SU-DHL-6 (cell line): ENCODE results near the gene CAMP.

Experiments used
- EZH2phosphoT487 ChIP-seq: fragments of 200-600 bp; sonication (generic), shearing (Covaris generic); conservative IDR thresholded peaks from 2 replicates; pipeline ENCODE4 v1.6.1; 2018; ENCODE audit warnings: mild to moderate bottlenecking, antibody characterized with exemption, low read length, moderate library complexity, mixed read lengths
- TF ChIP-seq, protein P1 (sequence below): fragments of 200-600 bp; sonication (generic); IDR thresholded peaks from one replicate; pipeline ENCODE4 v1.5.1; 2017; ENCODE audit warnings: antibody characterized with exemption, mild to moderate bottlenecking, low read length, moderate library complexity; ENCODE audit not compliant: insufficient read depth, poor library complexity, severe bottlenecking

DNA sequence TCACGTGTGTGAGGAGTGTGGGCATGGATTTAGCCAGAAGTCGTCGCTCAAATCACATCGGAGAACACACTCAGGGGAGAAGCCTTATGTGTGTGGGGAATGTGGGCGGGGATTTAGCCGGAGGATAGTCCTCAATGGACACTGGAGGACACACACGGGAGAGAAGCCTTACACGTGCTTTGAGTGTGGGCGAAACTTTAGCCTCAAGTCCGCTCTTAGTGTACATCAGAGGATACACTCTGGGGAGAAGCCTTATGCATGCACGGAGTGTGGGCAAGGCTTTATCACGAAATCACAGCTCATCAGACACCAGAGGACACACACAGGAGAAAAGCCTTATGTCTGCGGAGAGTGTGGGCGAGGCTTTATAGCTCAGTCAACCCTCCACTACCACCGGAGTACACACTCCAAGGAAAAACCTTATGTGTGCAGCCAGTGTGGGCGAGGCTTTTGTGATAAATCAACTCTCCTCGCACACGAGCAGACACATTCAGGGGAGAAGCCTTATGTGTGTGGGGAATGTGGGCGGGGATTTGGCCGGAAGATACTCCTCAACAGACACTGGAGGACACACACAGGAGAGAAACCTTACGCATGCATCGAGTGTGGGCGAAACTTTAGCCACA is 45.8 kb downstream of the CAMP start:
- TF ChIP-seq, protein P1, sequence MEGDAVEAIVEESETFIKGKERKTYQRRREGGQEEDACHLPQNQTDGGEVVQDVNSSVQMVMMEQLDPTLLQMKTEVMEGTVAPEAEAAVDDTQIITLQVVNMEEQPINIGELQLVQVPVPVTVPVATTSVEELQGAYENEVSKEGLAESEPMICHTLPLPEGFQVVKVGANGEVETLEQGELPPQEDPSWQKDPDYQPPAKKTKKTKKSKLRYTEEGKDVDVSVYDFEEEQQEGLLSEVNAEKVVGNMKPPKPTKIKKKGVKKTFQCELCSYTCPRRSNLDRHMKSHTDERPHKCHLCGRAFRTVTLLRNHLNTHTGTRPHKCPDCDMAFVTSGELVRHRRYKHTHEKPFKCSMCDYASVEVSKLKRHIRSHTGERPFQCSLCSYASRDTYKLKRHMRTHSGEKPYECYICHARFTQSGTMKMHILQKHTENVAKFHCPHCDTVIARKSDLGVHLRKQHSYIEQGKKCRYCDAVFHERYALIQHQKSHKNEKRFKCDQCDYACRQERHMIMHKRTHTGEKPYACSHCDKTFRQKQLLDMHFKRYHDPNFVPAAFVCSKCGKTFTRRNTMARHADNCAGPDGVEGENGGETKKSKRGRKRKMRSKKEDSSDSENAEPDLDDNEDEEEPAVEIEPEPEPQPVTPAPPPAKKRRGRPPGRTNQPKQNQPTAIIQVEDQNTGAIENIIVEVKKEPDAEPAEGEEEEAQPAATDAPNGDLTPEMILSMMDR = no peak
- TF ChIP-seq EZH2phosphoT487 = no peak
